HG02623 (cell line): ENCODE measurements around the gene CKAP2.
"Not testable (repeated sequence)": the region's sequence is repeated elsewhere in the genome, so short reads cannot be mapped to it uniquely, and the experiment has no call there.

Experiments
- ATAC-seq: cut with Tn5 transposase; IDR thresholded peaks from one replicate; pipeline ENCODE4 v1.9.1; 2021; ENCODE audit warnings: moderate library complexity; ENCODE audit not compliant: unreplicated experiment

Gene CKAP2

DNA sequence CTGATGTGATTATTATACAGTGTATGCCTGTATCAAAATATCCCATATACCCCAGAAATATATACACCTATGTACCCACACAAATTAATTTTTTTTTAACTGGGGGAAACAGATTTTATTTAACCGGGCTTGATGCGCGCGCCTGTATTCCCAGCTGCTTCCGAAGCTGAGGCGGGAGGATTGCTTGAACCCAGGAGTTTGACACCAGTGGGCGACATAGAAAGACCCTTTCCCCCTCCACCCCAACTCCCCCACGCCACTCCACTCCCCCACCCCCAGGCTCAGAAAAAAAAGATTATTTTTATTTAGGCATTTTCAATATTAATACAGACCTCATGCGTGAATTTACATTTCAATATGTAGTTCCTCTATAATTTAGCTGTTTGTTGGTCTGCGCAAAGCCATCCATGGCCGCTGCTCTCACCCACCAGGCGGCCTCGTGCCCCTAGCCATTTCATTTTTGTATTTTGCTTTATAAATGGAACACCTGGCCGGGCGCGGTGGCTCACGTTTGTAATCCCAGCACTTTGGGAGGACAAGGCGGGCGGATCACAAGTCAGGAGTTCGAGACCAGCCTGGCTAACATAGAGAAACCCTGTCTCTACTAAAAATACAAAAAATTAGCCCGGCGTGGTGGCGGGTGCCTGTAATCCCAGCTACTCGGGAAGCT is 4.0 kb upstream of the CKAP2 start:
- ATAC-seq = no peak

DNA sequence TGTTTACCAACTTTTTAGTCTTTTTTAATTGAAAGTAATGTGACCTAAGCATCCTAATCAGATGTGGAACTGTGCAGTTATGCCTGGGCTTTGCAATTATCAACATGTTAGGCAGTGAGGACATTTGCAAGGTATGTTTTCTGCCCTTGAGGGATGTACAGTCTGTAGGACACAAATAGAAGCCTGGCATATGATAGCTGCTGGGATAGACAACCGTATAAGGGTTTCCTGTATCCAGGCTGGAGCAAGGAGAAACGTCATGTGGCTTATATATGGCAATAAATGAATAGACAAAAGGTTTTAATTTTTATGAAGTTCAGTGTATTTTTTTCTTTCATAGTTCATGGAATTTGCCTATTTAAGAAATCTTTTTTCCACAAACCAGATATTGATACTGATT is 2.8 kb upstream of the CKAP2 start:
- no peak for ATAC-seq

GRCh38 chr13:52454459-52454819 is 839 bp upstream of the CKAP2 start:
- peak; percentile 25 for ATAC-seq

GRCh38 chr13:52455677-52456041 is 381 bp downstream of the CKAP2 start:
- peak; percentile 24 for ATAC-seq

DNA sequence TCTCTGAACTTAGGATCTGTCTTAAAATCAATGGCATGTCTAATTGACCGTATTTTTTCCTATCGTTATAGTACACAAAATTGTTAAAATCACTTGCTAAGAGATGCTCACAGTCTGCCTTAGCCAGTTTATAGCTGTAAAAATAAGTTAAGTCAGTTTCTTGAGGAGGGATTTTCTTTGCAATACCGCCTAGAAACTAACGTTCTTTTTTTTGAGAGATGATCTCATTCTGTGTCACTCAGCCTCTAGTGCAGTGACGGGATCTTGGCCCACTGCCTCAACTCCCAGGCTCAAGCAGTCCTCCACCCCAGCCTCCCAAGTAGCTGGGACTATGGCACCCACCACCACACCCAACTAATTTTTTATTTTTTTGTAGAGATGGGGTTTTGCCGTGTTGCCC is 4.4 kb downstream of the CKAP2 start:
- no peak for ATAC-seq

DNA sequence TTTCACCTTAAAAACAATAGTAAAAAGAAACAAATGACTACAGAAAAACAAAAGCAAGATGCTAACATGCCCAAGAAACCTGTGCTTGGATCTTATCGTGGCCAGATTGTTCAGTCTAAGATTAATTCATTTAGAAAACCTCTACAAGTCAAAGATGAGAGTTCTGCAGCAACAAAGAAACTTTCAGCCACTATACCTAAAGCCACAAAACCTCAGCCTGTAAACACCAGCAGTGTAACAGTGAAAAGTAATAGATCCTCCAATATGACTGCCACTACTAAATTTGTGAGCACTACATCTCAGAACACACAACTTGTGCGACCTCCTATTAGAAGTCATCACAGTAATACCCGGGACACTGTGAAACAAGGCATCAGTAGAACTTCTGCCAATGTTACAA is 6.0 kb downstream of the CKAP2 start:
- ATAC-seq = no peak

GRCh38 chr13:52463526-52463925 is 8.2 kb downstream of the CKAP2 start:
- no peak for ATAC-seq

DNA sequence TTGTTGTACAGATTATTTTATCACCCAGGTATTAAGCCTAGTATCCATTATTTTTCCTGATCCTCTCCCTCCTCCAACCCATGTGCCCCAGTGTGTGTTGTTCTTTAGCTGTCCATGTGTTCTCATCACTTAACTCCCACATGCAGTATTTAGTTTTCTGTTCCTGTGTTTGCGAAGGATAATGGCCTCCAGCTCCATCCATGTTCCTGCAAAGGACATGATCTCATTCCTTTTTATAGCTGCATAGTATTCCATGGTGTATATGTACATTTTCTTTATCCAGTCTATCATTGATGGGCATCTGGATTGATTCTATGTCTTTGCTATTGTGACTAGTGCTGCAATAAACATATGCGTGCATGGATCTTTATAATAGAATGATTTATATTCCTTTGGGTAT is 13.2 kb downstream of the CKAP2 start:
- ATAC-seq = not testable (repeated sequence)

DNA sequence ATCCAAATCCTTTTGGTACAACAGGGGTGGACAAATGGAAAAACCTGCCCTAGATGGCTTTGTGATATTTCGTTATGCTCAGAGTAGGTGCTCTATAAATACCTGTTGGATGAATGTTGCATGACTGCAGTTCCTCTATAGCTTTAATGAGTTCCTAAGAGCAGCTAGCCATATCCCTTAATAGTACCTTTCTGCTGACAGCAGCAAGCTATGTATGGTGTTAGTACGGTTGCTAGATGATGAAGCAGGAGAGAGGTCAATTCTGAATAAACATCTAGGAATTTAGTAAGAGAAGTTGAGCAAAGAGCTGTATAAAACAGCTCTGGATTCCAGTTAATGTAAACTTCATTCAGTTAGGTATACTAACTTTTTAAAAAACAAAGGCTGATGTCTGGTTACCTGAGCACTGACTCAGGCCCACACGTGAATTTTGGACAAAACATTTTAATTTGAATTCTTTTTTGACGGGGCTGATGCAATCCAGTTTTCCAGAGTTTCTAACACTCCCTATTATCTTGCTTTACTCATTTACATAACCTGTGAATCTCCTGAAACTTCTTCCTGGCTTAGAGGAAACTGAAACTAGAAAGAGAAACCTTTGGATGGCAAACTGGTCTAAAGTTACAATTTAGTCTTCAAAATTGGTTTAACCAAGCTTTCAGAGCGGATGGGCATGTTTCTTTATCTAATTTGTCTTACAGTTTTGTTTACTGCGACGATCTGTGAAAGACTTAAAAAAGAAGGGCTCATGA is 25.6 kb downstream of the CKAP2 start:
- ATAC-seq = not testable (repeated sequence)

- ATAC-seq = not testable (repeated sequence)
Measured at GRCh38 chr13:52487078-52487477, 31.8 kb downstream of the CKAP2 start.

DNA sequence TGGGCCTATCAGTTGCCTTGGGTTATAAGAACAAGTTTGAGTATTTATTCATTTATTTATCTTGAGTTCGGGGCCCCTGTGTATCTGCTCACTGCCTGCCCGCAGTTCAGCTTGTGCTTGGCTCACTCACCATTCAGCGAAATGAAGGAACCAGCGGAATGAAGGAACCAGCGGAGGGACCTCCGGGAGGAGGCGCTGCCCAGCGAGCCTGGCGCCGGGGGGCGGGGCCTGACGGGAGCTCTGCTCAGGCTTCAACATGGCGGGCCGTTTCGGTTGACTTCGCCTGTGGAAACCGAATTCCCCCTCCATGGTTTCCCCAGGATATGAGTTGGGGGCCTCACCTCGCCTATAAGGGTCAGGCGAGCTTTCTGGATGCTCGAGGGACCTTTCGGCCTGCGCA is 33.5 kb downstream of the CKAP2 start:
- not testable (repeated sequence) for ATAC-seq

GRCh38 chr13:52491015-52491414 is 35.7 kb downstream of the CKAP2 start:
- ATAC-seq = not testable (repeated sequence)

DNA sequence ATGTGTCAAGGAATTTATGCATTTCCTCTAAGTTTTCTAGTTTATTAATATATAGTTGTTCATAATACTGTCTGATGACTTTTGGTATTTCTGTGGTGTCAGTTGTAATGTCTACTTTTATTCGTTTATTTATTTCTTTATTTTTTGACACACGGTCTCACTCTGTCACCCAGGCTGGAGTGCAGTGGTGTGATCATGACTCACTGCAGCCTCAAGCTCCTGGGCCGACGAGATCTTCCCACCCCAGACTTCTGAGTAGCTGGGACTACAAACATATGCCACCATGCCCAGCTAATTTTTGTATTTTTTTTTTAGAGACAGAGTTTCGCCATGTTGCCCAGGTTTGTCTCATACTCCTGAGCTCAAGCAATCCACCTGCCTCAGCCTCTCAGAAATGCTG is 39.0 kb downstream of the CKAP2 start:
- ATAC-seq = not testable (repeated sequence)

DNA sequence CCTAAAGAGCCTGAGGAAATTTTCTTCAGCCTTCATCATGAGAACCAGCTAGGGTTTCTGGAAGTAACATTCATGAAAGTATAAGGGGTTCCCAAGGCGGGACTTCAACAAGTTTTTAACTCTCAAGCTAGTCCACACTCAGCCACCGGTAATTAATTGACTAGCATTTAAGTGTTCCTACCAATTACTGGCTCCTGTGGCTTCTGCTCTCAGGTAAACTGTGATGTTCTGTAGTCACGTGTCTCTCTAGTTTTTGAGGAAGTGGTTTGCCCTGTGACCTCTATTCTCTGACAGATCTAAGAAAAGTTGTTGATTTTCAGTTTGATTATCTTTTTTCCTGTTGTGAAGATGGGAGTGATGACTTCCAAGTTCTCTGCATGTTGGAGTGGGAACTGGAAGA is 42.7 kb downstream of the CKAP2 start:
- not testable (repeated sequence) for ATAC-seq

DNA sequence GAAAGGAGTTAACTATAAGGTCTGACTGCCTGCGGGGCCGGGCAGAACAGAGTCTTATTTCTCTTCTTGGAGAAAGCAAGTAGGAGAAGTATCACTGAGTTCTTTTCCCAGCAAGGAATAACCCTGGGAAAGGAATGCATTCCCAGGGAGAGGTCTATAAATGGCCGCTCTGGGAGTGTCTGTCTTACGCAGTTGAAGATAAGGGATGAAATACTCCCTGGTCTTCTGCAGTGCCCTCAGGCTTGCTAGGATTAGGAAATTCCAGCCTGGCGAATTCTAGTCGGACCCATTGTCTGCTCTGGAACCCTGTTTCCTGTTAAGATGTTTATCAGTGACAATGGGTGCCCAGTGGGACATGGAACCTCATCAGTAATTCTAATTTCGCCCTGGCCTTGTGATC is 47.0 kb downstream of the CKAP2 start:
- not testable (repeated sequence) for ATAC-seq

- ATAC-seq = not testable (repeated sequence)
Measured at GRCh38 chr13:52505843-52506242, 50.6 kb downstream of the CKAP2 start.

- not testable (repeated sequence) for ATAC-seq
Measured at GRCh38 chr13:52509532-52509931, 54.3 kb downstream of the CKAP2 start.

- not testable (repeated sequence) for ATAC-seq
Measured at GRCh38 chr13:52510221-52510797, 55.0 kb downstream of the CKAP2 start.

DNA sequence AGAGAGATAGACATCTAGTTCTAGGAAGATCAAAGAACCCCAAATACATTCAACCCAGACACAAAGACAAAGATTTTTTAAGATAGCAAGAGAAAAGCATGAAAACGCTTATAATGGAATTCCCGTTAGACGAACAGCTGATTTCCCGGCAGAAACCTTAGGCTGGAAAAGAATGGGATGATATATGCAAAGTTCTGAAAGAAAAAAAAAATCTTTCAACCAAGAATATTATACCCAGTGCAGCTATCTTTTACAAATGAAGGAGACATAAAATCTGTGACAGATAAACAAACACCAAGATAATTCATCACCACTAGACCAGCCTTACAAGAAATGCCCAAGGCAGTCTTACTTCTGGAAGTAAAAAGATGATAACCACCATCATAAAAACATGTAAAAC is 56.3 kb downstream of the CKAP2 start:
- not testable (repeated sequence) for ATAC-seq

DNA sequence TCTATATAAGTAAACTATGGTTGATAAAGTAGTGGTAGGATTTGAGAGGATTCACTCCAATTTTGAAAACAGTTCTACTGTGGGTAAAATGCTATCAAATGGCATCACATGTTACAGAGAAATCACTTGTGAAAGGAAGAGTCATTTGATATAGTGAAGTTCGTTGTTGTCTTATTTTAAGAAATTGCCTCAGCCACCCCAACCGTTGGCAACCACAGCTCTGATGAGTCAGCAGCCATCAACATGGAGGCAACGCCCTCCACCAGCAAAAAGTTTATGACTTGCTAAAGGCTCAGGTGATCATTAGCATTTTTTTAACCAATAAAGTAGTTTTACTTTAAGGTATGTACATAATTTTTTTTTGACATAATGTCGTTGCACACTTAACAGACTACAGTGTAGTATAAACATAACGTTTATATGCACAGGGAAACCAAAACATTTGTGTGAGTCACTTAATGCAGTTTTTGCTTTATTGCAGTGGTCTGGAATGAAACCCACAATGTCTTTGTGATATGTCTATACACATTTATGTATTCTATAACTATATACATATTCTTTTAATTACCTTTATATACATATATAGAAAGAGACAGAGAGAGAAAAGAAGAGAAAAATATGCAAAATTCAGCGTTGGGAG is 58.8 kb downstream of the CKAP2 start:
- ATAC-seq = not testable (repeated sequence)

GRCh38 chr13:52523323-52523722 is 68.0 kb downstream of the CKAP2 start:
- ATAC-seq = not testable (repeated sequence)
